HG02610 (cell line): ENCODE data around the gene DESI1.
A peak's percentile ranks its signal among the peaks of the same experiment; 100 is the strongest.
"Not testable (repeated sequence)": the region's sequence is repeated elsewhere in the genome, so short reads cannot be mapped to it uniquely, and the experiment has no call there.

ENCODE experiments used
- ATAC-seq: cut with Tn5 transposase; IDR thresholded peaks from one replicate; pipeline ENCODE4 v1.9.1; 2021; ENCODE audit warnings: mild to moderate bottlenecking, moderate library complexity; ENCODE audit not compliant: unreplicated experiment

Gene DESI1

DNA sequence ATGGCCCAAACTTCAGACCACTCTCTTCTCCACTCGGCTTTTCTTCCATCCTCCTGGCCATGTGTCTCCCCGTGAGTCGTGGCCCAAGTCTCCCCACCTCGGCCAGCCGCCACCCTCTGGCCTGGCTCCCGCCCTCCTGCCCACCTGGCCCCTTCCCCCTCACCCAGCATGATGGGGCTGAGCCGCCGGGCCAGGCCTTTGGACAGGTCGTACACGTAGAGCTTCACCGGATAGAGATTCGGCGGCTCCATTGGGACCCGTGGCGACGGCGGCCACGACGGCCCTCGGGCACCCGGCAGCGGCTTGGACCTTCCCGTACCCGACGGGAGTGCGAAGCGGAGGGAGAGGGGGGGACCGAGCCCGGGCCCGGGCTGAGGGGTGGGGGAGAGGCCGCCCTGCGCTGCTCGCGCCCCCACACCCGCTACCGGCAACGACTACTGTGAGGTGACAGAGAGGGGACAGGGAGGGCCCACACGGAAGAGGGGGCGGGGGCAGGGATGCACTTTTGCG is at the start of gene DESI1:
TSS of gene DESI1 (minus strand) at position 455 of the 510 bp plus-strand sequence. CDS start at position 251, 204 bp downstream.
- peak; percentile 7 for ATAC-seq

DNA sequence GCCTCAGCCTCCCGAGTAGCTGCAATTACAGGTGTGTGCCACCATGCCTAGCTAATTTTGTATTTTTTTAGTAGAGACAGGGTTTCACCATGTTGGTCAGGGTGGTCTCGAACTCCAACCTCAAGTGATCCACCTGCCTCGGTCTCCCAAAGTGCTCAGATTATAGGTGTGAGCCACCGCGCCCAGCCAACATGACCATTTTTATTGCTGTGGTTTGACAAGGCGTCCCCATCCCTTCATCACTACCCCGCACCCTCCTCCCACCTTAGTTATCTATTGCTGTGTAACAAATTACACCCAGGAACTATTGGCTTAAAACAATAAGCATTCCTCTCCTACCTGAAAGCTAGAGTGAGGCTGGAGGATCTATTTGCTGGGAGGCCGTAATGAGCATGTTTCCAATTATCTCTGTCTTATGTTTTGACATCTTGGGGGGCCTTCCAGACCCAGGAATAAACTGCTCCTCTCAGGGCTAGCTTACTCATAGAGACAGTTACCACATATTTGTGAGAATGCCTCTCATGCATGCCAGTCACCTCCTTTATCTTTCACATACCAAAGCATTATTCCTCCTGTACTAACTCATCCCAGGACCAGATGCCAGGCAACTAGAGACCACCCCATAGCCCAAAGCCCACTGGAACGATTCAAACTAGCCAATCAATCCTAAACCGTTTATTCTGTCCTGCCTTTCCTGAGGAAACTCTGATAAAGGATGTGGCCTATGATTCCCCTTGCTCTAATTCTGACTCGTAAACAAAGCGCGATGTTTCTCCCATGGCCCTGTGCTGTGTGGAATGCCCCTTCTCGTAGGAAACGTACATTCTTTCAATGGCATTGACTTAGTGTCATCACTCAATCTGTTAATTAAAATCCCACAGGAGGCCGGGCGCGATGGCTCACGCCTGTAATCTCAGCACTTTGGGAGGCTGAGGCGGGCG is 48.4 kb upstream of the DESI1 start:
- no peak for ATAC-seq

DNA sequence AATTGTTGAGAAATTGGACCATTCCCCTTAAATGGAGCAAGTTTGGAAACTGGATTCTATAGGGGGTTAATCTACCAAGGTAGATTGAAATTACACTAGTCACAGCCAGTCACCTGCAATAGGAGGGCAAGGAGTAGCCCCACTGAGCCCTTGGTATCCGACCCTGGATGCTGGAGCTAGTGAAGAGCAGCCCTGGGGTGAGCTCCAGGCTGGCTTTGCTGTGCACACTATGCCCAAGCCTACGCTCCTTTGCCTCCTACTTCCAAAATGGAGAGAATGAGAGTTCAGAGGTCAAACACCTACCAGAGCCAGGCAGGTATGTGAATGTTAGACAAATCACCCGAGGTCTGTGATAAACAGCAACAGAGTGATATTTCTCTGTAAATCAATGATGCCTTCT is 44.1 kb upstream of the DESI1 start:
- ATAC-seq, result no peak

DNA sequence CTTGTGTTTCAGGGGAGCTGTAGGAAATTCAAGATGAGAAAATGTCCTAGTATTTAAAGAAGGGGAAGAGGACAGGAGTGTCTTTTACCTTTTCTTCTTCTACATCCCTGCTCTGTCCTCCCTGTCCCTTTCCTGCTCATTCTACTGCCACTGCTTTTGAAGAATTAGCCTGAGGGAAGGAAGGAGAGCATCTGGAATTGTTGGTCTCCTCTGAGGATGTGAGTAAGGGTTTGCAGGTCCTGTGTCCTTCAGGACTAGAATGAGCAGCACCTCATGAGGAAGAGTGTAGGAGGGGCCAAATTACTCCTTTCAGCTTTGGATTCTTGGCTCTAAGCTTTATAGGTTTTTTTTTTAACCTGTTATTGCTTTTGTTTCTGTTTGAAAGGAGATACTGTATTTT is 43.6 kb upstream of the DESI1 start:
- no peak for ATAC-seq

DNA sequence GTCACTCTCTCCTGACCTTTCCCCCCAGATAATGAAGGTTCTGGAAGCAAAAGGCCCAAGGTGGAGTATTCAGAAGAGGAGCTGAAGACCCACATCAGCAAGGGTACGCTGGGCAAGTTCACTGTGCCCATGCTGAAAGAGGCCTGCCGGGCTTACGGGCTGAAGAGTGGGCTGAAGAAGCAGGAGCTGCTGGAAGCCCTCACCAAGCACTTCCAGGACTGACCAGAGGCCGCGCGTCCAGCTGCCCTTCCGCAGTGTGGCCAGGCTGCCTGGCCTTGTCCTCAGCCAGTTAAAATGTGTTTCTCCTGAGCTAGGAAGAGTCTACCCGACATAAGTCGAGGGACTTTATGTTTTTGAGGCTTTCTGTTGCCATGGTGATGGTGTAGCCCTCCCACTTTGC is 42.8 kb upstream of the DESI1 start:
- not testable (repeated sequence) for ATAC-seq

DNA sequence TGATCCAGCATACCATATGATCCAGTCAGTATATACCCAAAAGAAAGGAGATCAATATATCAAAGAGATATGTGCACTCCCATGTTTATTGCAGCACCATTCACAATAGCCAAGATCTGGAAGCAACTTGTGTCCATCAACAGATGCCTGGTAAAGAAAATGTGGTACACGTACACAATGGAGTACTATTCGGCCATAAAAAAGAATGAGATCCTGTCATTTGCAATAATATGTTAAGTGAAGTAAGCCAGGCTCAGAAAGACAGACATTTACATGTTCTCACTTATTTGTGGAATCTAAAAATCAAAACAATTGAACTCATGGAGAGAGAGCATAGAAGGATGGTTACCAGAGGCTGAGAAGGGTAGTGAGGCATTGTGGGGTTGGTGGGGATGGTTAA is 40.9 kb upstream of the DESI1 start:
- no peak for ATAC-seq

DNA sequence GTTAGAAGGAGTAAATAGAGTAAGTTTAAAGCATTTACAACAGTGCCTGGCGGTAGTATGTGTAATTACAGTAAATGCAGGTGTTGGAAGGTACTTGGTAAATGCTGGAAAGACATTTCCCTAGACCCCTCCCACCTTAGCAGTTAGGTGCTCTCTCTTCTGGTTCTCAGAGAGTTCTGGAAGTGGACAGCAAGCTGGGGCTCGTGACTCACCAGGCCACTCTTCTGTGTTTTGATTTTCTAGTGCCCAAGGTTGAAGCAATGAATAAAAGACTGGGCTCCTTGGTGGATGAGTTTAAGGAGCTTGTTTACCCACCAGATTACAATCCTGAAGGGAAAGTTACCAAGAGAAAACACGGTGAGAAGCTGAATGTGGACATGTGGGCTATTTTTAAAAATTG is 40.2 kb upstream of the DESI1 start:
- no peak for ATAC-seq

DNA sequence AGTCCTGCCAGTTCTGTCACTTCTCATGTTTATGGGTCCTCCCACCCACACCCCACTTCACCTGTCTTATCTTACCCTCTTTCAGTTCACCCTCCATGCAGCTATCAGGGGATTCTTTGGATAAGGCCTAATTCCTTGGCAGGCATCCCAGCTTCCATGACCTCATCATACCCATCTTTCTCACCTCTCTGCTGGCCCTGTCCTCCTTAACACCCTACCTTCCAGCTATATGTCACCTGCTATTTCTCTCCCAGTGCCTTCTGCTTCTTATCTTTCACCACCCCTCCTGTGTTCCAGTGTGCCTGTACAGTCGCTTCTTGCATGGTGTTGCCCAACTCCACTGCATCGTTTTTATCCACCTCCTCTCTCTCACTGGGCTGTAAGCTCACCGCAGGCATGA is 39.6 kb upstream of the DESI1 start:
- ATAC-seq, result no peak

DNA sequence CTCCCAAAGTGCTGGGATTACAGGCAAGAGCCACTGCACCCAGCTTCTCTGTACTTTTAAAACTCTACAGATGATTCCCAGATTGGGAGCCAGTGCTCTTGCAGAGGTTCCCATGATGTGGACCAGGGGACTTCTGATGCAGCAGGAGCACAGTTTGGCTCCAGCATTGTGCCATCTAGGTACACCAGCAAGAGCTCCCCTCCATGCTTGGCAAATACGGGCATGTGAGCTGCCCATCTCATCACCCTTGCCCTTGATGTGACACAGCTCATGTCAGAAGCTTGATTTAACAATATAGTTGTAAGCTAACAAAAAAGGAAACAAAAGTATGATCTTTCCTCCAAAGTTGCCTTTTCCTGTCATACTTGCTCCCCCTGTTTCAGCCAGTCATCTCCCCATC is 39.1 kb upstream of the DESI1 start:
- ATAC-seq, result no peak

DNA sequence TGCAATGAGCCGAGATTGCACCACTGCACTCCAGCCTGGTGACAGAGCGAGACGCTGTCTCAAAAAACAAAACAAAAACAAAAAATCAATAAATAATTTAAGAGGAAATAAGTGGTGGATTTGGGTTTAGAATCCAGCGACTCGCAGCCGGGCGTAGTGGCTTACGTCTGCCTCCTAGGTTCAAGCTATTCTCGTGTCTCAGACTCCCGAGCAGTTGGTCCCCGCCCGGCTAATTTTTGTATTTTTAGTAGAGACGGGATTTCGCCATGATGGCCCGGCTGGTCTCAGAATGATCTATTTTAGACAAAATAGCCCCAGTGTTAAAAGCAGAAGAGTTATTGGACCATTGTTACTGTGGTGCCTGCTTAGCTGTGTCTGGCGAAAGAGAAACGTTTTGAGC is 38.0 kb upstream of the DESI1 start:
- no peak for ATAC-seq

DNA sequence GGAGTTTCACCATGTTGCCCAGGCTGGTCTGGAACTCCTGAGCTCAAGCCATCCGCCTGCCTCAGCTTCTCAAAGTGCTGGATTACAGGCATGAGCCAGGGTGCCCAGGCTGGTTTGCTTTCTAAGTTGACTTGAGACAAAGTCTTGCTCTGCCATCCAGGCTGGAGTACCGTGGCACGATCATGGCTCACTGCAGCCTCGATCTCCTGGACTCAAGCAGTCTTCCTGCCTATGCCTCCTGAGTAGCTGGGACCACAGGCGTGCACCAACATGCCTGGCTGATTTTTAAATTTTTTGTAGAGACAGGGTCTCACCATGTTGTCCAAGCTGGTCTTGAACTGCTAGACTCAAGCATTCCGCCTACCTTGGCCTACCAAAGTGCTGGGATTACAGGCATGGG is 36.9 kb upstream of the DESI1 start:
- ATAC-seq, result no peak

DNA sequence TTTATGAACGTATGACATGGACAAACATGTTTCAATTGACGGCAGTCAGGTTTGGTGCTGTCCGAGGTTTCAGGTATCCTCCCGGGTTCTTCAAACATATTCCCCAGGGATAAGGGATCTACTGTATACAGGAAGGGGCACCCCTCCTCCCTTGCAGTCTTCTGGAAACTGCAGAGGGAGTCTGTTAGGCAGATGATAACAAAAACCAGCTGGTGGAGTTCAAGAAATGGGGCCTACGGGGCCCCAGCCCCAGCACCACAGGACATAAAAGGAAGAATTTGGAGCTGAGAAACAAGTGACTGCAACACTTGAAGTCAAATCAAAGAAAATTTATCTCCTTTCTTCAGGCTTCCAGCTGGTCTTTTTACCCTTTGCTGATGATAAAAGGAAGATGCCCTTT is 35.7 kb upstream of the DESI1 start:
- no peak for ATAC-seq

DNA sequence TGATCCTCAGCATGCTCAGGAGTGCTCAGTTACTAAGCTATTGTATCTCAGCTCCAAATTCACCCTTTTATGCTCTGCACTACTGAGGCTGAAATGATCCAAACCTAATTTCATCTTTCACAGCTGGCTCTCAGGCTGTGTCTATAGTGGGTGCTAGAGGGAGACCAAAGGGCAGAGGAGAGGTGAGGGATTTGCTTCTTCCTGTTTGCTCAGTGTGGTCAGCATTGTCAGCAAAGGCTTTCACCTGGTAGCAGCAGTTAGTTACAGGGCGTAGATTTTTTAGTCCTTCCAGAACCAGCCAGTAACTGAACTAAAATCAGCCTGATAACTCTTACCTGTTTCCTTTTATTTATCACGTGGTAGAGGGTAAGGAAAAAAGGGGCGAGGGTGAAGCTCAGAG is 33.5 kb upstream of the DESI1 start:
- no peak for ATAC-seq

DNA sequence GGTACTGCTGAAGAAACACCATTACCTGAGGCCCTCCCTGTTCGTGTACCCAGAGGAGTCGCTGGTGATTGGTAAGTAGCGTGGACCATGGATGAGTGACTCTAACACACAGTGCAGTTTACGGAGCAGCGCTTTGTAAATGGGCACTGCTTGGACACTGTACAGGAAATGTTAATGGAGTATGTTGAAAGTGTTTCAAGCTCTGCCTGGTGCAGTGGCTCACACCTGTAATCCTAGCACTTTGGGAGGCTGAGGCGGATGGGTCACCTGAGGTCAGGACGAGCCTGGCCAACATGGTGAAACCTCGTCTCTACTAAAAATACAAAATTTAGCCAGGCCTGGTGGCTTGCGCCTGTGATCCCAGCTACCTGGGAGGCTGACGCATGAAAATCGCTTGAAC is 30.0 kb upstream of the DESI1 start:
- no peak for ATAC-seq

DNA sequence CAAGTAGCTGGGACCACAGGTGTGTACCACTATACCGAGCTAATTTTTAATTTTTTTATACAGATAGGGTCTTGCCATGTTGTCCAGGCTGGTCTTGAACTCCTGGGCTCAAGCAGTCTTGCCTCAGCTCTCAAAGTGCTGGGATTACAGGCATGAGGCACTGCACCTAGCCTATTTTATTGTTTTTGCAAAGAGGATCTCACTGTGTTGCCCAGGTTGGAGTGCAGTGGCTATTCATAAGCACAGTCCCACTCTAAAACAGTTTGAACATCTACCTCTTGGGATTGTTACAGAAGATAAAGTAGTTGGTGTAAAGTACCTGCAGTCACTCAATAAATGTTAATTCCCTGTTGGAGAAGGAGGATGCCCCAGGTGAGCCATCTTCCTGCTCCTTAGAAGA is 29.4 kb upstream of the DESI1 start:
- no peak for ATAC-seq

DNA sequence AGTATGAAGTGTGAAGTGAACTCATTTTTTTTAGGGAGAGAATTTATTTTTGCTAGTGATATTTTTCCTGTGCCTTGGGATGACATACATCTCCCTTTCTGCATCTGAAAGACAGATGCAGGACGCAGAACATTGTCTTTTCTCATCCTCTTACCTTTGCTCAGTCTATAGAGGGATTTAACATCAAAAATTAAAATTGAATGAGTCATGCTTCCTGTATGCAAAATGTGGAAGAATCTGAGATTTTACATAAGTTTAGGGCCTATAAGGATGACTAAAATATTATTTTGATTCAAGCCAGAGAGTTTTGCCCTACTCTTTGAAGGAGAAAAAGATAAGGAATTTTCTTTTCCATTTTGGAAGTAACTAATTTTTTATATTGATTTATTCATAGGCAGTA is 27.6 kb upstream of the DESI1 start:
- no peak for ATAC-seq

DNA sequence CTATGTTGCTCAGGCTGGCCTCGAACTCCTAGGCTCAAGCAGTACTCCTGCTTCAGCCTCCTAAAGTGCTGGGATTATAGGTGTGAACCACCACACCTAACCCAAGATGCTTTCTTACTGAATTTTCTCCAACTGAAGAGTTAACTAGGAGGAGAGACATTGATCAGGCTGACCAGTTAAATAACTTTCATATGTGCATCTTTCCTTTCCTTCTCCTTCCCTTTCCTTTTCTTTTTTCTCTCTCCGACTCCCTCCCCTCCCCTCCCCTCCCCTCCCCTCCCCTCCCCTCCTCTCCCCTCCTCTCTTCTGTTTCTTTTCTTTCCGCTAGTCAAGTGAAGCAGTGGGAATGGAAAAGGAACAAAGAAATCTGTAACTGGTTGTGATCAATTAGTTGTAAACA is 26.9 kb upstream of the DESI1 start:
- ATAC-seq, result no peak

DNA sequence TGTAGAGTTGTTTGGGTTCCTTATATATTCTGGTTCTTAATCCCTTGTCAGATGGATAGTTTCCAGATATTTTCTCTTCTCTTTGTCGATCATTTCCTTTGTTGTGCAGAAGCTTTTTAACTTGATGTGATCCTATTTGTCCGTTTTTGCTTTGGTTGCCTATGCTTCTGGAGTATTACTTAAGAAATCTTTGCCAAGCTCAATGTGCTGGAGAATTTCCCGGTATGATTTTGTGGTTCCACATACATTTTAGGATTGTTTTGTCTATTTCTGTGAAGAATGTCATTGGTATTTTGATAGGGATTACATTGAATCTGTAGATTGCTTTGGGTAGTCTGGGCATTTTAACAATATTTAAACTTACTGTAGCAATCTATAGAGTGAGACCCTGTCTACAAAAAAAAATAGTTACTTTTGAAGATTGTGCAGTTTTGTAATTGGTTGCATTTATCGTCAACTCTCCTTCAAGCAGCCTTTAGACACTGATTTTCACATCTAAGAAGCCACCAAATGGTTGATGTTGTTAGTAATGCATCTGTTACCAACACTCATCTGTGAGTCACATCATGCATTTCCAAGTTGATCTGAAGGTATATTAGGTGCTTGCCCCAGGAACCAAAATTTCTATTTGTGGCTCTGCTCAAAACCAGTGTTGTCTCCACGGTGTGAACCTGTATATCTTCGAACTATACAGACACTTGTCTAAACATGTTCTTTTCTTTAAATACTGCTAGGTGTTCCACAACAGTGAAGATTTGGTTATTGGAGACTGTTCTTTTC is 21.7 kb upstream of the DESI1 start:
- ATAC-seq, result no peak

DNA sequence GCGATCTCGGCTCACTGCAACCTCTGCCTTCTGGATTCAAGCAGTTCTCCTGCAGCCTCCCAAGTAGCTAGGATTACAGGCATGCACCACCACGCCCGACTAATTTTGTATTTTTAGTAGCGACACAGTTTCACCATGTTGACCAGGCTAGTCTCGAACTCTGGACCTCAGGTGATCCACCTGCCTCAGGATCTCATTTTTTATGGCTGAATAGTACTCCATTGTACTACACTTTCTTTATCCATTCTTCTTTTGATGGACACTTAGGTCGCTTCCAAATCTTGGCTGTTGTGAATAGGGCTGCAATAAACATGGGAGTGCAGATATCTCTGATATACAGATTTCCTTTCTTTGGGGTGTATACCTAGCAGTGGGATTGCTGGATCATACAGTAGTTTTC is 21.0 kb upstream of the DESI1 start:
- ATAC-seq, result no peak

DNA sequence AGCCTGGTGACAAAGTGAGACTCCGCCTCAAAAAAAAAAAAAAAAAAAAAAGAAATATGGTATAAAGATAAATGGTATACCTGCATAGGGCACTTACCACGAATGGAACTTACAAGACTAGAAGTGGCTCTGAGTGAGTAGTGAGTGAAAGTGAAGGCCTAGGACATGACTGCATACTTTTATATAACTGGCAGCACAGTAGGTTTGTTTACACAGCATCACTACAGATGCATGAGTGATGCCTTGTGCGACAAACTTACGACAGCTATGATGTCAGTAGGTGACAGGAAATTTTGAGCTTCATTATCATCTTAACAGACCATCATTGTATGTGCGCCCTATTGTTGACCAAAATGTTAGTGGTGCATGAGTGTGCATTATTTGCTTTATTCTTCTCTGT is 17.9 kb upstream of the DESI1 start:
- ATAC-seq, result no peak

DNA sequence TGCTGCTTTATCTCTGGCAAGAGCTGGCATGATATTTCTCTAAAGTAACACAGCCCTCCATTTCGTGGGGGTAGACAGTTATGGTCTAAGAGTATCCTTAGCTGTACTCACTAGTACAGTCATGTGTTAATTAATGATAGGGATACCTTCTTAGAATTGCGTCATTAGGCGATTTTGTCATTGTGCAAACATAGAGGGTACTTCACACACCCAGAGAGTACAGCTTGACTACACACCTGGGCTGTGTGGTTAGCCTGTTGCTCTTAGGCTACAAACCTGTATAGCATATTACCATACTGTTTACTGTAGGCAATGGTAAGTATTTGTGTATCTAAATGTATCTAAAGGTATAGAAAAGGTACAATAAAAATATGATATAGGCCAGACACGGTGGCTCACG is 17.3 kb upstream of the DESI1 start:
- ATAC-seq, result no peak

DNA sequence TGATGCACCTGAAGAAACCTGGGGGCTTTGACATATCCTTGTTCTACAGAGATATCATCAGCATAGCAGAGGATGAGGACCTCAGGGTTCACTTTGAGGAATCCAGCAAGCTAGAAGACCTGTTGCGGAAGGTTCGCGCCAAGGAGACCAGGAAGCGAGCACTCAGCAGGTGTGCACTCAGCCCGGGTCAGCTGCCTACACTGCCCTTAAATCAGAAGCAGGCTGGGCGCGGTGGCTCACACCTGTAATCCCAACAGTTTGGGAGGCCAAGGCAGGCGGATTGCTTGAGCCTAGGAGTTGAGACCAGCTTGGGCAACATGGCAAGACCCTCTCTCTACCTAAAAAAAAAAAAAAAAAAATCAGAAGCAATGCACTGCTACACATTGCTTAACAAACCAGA is 16.8 kb upstream of the DESI1 start:
- ATAC-seq, result not testable (repeated sequence)
